HCT116 (cell line): ENCODE measurements around the gene DEF6.

Experiments
- CTCF ChIP-seq, 3 experiments: fragments of 200-600 bp in 1 of 3; sonication (generic) in 1 of 3; IDR thresholded peaks in 2 of 3; conservative IDR thresholded peaks in 1 of 3; 2 replicates each; pipeline ENCODE4 v1.5.1; 2012 to 2017; ENCODE audit warnings: low read depth in 2 of 3, low read length in 2 of 3, antibody characterized with exemption in 1 of 3, borderline replicate concordance in 1 of 3, control low read depth in 1 of 3, mild to moderate bottlenecking in 1 of 3, mixed read lengths in 1 of 3, mixed run types in 1 of 3, moderate library complexity in 1 of 3; ENCODE audit not compliant: insufficient read depth in 1 of 3
- FOSL1 ChIP-seq: IDR thresholded peaks from 2 replicates; pipeline ENCODE4 v1.6.1; 2012; ENCODE audit warnings: low read depth
- RAD21 ChIP-seq: IDR thresholded peaks from 2 replicates; pipeline ENCODE4 v1.6.1; 2012; ENCODE audit warnings: low read depth, mild to moderate bottlenecking
- ZNF274 ChIP-seq: fragments of 200-500 bp; sonication (Bioruptor generic); IDR thresholded peaks from 2 replicates; pipeline ENCODE4 v1.6.1; 2014; ENCODE audit warnings: mild to moderate bottlenecking, low read depth, low read length, inconsistent platforms
- TF ChIP-seq, protein P1 (sequence below): IDR thresholded peaks from 2 replicates; pipeline ENCODE4 v1.6.1; 2012; ENCODE audit warnings: low read depth

- TF ChIP-seq ZNF274, result no peak
- no peak for TF ChIP-seq RAD21
- no peak for TF ChIP-seq FOSL1
- TF ChIP-seq, protein P1, sequence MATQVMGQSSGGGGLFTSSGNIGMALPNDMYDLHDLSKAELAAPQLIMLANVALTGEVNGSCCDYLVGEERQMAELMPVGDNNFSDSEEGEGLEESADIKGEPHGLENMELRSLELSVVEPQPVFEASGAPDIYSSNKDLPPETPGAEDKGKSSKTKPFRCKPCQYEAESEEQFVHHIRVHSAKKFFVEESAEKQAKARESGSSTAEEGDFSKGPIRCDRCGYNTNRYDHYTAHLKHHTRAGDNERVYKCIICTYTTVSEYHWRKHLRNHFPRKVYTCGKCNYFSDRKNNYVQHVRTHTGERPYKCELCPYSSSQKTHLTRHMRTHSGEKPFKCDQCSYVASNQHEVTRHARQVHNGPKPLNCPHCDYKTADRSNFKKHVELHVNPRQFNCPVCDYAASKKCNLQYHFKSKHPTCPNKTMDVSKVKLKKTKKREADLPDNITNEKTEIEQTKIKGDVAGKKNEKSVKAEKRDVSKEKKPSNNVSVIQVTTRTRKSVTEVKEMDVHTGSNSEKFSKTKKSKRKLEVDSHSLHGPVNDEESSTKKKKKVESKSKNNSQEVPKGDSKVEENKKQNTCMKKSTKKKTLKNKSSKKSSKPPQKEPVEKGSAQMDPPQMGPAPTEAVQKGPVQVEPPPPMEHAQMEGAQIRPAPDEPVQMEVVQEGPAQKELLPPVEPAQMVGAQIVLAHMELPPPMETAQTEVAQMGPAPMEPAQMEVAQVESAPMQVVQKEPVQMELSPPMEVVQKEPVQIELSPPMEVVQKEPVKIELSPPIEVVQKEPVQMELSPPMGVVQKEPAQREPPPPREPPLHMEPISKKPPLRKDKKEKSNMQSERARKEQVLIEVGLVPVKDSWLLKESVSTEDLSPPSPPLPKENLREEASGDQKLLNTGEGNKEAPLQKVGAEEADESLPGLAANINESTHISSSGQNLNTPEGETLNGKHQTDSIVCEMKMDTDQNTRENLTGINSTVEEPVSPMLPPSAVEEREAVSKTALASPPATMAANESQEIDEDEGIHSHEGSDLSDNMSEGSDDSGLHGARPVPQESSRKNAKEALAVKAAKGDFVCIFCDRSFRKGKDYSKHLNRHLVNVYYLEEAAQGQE, result no peak
- no peak for TF ChIP-seq CTCF (IDR thresholded peaks at IDR 0.05 in 2 of 3, conservative IDR thresholded peaks at IDR 0.05 in 1 of 3; ENCODE audit: borderline replicate concordance in 1 of 3, insufficient read depth in 1 of 3, low read depth in 2 of 3, low read length in 2 of 3)
Observed at GRCh38 chr6:35295036-35295435, 2.6 kb upstream of the DEF6 start.
